GM23248 (cell line): Measurements from ENCODE around the gene CCNY.

Source experiments
- EZH2 ChIP-seq: fragments of 200-600 bp; sonication (generic); IDR thresholded peaks from 2 replicates; pipeline ENCODE4 v1.6.1; 2018; ENCODE audit warnings: antibody characterized with exemption, mild to moderate bottlenecking; ENCODE audit not compliant: insufficient read depth, poor library complexity, severe bottlenecking
- EZH2phosphoT487 ChIP-seq: fragments of 200-600 bp; sonication (generic); IDR thresholded peaks from 2 replicates; pipeline ENCODE4 v1.6.1; 2018; ENCODE audit warnings: antibody characterized with exemption, moderate library complexity, mild to moderate bottlenecking, low read depth; ENCODE audit not compliant: insufficient read depth

DNA sequence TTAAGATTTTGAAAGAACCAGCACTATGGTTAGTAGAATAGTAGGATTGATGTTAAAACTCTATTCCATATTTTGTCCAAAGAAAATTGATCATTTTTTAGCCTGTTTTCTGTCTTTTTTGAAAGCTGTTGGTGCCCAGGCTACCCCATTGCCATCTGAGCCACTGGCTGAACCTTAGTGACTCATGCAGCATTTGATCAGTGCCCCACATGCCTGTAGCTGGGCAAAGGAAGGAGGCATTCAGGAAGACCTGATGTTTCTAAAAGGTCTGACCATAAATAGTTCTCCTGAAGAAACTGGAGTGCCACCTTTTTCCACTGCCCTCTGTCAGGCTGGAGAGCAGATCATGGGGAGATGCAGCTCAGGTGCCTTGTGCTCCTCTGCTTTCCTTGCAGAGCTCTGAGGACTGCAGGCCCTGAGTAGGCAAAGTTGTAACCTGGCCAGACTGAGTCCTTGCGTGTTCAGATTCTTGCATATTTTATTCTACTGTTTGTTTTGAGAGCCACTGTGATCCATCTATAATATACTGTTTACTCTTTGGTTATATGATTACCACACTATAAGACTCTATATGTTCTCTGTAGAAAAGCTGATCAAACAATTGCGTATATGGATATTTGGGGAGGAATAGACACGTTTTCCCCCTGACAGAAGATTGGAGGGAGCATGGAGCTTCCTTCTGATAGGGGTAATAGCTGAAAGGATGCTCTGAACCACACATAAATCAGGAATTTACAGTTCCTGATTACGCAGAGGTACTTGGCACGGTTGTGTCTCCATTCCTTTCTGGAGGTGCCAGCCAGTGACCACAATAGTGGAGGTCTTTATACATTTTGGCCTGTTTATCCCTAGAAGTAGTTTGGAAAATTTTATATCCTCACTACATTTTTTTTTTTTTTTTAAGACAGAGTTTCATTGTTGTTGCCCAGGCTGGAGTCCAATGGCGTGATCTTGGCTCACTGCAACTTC lies 219.9 kb downstream of the CCNY start:
- TF ChIP-seq EZH2 (no peak), EZH2phosphoT487 (no peak)
